DLD1 (cell line): Measurements from ENCODE around the gene PRKCB.

Experiments
- in situ Hi-C: cut with HindIII; loops from 2 replicates; pipeline ENCODE4 v1.10.0; 2017; ENCODE audit warnings: low sequenced_read_pairs

PRKCB gene

GRCh38 chr16:23863511-23864422 is 28.0 kb downstream of the PRKCB start:
- in situ Hi-C loops = no loop called here

- in situ Hi-C loops = no loop called here
Observed at GRCh38 chr16:23865853-23866252, 30.1 kb downstream of the PRKCB start.

- in situ Hi-C loops = no loop called here
Observed at GRCh38 chr16:23866621-23867020, 30.8 kb downstream of the PRKCB start.

DNA sequence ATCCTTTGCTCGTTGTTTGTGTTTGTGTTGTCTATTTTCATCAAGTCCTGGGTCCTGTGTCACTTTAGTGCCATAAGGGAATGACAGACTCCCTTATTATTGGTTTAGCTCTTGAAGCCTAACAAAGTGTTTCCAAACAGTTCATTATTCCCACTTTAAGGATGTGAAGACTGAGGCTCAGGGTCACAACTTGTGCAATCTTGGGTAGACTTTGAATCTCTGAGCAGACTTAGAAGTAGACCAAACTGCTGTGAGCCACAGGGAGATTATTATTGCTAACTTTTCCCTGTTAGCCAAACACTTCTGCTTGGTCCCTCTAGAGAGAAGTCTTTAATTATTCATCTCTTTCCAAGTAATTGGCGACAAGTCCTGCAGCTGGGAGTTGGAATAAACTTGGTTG is 31.8 kb downstream of the PRKCB start:
- in situ Hi-C loops = no loop called here

DNA sequence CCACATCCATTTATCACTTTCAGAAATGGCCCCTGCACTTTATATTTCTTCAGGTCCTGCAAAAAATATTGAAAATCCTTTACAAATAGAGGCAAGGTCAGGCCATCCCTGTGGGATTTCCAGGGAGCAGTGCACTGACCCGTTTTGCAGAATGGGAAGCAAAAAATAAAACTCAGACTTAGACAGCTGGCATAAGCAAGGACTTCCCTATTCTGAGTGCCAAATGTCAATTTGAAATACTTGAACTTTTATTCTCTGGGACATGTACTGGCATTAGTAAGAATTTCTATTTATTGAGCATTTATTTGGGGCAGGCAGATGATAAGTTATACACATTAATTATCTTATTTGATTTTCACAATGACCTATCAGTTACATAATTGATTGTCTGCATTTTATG is 32.4 kb downstream of the PRKCB start:
- in situ Hi-C loops = no loop called here

GRCh38 chr16:23869052-23869451 is 33.3 kb downstream of the PRKCB start:
- in situ Hi-C loops = no loop called here

GRCh38 chr16:23871924-23872323 is 36.1 kb downstream of the PRKCB start:
- in situ Hi-C loops = no loop called here

GRCh38 chr16:23874613-23875294 is 39.0 kb downstream of the PRKCB start:
- in situ Hi-C loops = no loop called here

GRCh38 chr16:23876256-23876896 is 40.6 kb downstream of the PRKCB start:
- in situ Hi-C loops = no loop called here

- in situ Hi-C loops = no loop called here
Observed at GRCh38 chr16:23877107-23878070, 41.6 kb downstream of the PRKCB start.

DNA sequence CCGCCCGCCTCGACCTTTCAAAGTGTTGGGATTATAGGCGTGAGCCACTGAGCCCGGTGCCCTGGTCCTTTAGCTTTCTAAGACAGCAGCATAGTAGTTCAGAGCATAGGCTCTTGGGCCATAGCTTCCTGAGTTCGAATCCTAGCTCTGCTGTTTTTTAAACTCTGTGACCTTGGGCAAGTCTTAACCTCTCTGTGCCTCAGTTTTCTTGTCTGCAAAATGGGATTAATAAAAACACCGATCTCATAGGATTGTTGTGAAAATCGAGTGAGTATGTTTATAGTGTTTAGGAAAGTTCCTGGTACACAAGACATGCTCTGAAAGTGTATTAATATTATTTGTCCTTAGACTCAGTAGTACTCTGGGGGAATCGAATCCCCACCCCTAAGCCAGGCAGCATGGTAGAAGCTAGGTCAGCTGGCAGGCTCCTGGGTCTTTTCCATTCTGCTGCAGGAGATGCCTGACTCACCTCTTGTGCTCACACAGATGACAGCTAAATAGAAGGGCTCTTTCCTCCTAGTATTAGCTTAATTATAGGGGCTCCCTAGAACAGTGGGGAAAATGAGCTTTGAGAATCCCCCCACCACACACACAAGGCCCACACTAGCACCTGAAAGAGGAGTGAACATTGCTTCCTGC is 44.1 kb downstream of the PRKCB start:
- in situ Hi-C loops = no loop called here

- in situ Hi-C loops = no loop called here
Observed at GRCh38 chr16:23889189-23889588, 53.4 kb downstream of the PRKCB start.

GRCh38 chr16:23893986-23894385 is 58.2 kb downstream of the PRKCB start:
- in situ Hi-C loops = no loop called here

DNA sequence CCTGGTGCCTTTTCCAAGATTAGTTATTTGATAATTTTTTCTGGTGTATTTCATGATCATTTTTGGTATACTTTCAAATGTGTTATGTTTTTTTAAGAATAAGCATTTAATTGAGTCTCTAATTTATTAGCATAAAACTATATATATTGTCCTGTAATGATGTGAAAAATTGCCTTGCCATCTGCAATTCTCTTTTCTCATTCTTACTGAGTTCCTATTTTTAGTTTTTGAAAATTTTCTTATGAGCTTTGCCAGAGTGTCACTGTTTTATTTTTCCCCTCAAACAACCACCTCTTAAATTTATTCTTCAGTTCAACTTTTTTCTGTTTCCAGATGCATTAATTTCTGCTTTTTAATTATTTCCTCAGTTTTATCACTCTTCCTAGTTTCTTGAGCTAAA is 59.3 kb downstream of the PRKCB start:
- in situ Hi-C loops = no loop called here

GRCh38 chr16:23896832-23897821 is 61.3 kb downstream of the PRKCB start:
- in situ Hi-C loops = no loop called here

GRCh38 chr16:23898682-23899430 is 63.1 kb downstream of the PRKCB start:
- in situ Hi-C loops = no loop called here

- in situ Hi-C loops = no loop called here
Observed at GRCh38 chr16:23899869-23900268, 64.1 kb downstream of the PRKCB start.

- in situ Hi-C loops = no loop called here
Observed at GRCh38 chr16:23900480-23901177, 64.8 kb downstream of the PRKCB start.
